ENCODE data around the gene LACTBL1. TPM values are rescaled to one million over a fixed set of nuclear protein-coding genes. Genes with fewer than 3 reads are reported as not detected.

LACTBL1 gene
- total RNA-seq, 2 experiments from 2014 or later, result not detected

DNA sequence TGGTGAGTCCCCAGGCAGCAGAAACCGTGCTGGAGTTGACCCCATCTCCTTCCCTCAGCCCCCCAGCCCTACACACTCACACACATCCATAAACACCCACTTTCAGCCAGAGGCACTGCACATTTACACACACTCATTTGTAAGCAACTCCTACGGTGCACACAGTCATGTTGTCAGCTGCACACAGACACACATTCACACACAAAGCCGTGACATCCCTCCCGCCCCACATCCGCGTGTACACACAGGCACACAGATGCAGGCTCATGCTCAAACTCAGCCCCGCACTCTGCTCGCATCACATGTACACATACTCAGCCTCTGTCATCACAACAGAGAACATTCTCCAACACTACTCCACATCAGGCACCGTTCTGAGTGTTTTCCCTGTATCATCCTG is 47.6 kb downstream of the LACTBL1 start:
- CTCF ChIA-PET, result no interaction called here
- H3K4me1 ChIP-seq (ENCODE audit: insufficient read depth, low read length), result no peaks in the 10 kb centered on the region

DNA sequence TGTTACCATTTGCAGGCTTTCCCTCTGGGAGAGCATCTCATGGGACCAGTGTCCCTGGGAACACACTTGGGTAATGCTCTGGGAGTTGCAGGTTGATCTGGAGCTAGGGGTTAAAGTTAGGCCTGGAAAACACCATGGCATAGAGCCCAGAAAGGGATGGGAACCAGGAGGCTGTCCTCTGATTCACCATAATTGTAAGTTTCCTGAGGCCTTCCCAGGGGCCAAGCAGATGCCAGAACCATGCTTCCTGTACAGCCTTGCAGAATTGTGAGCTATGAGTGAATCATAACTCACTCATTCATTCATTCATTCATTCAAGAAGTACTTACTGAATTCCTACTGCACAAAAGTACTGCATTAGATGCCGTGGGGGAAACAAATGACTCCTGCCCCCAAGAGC is 50.0 kb downstream of the LACTBL1 start:
- Mint-ChIP-seq H3K9me3 (no peaks in the 10 kb centered on the region), H3K36me3 (ENCODE audit: low read depth) (no peaks in the 10 kb centered on the region), H3K27me3 (peaks cover 28% of the 10 kb centered on the region), H3K27ac (no peak overlapping the region), H3K4me1 (ENCODE audit: low read depth) (no peaks in the 10 kb centered on the region), H3K4me3 (no peak overlapping the region)
- DNase-seq (no peak), ATAC-seq (ENCODE audit: poor library complexity) (no peak)
- H3K36me3 ChIP-seq (ENCODE audit: insufficient read depth, low read length), result no peaks in the 10 kb centered on the region
- no peak overlapping the region for H3K27ac ChIP-seq (ENCODE audit: low read depth in 1 of 2, low read length in 2 of 2)
- H3K4me1 ChIP-seq (ENCODE audit: insufficient read depth, low read length), result no peaks in the 10 kb centered on the region
- no peak overlapping the region for H3K4me3 ChIP-seq (ENCODE audit: low read length)
- no peaks in the 10 kb centered on the region for H3K27me3 ChIP-seq (ENCODE audit: control insufficient read depth in 1 of 2, insufficient read depth in 2 of 2, low read length in 2 of 2)
- POLR2A ChIA-PET, result no interaction called here
- CTCF ChIA-PET, result no interaction called here
- H3K9me3 ChIP-seq (ENCODE audit: control insufficient read depth in 1 of 2, insufficient read depth in 1 of 2, low read length in 2 of 2), result peaks cover 0 to 3% of the 10 kb centered on the region in 2 experiments
- intact Hi-C loops (cut with DNase I, micrococcal nuclease), result no loop called here
- TF ChIP-seq, protein P1, sequence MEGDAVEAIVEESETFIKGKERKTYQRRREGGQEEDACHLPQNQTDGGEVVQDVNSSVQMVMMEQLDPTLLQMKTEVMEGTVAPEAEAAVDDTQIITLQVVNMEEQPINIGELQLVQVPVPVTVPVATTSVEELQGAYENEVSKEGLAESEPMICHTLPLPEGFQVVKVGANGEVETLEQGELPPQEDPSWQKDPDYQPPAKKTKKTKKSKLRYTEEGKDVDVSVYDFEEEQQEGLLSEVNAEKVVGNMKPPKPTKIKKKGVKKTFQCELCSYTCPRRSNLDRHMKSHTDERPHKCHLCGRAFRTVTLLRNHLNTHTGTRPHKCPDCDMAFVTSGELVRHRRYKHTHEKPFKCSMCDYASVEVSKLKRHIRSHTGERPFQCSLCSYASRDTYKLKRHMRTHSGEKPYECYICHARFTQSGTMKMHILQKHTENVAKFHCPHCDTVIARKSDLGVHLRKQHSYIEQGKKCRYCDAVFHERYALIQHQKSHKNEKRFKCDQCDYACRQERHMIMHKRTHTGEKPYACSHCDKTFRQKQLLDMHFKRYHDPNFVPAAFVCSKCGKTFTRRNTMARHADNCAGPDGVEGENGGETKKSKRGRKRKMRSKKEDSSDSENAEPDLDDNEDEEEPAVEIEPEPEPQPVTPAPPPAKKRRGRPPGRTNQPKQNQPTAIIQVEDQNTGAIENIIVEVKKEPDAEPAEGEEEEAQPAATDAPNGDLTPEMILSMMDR (IDR thresholded peaks at IDR 0.05), result no peak

More for the DNA sequence above, 47.6 kb downstream of the LACTBL1 start:
- Histone ChIP-seq H3K4me3 (ENCODE audit: low read length) (no peak overlapping the region), H3K9me3 (ENCODE audit: control insufficient read depth in 1 of 2, insufficient read depth in 1 of 2, low read length in 2 of 2) (peaks cover 0 to 4% of the 10 kb centered on the region in 2 experiments), H3K27me3 (ENCODE audit: control insufficient read depth in 1 of 2, insufficient read depth in 2 of 2, low read length in 2 of 2) (peaks cover 0 to 3% of the 10 kb centered on the region in 2 experiments), H3K36me3 (ENCODE audit: insufficient read depth, low read length) (no peaks in the 10 kb centered on the region), H3K27ac (ENCODE audit: low read depth in 1 of 2, low read length in 2 of 2) (no peak overlapping the region)
- ATAC-seq (ENCODE audit: poor library complexity) (no peak), DNase-seq (no peak)
- Mint-ChIP-seq H3K27me3 (peaks cover 38% of the 10 kb centered on the region), H3K4me1 (ENCODE audit: low read depth) (no peaks in the 10 kb centered on the region), H3K27ac (no peak overlapping the region), H3K4me3 (no peak overlapping the region), H3K9me3 (no peaks in the 10 kb centered on the region), H3K36me3 (ENCODE audit: low read depth) (no peaks in the 10 kb centered on the region)
- TF ChIP-seq, protein P1 (IDR thresholded peaks at IDR 0.05), result no peak
- intact Hi-C loops (cut with DNase I, micrococcal nuclease), result no loop called here
- POLR2A ChIA-PET, result interaction anchor here (0.7 kb wide), 1 partner anchor 48 kb away, joined by 3 read pairs; no protein-coding TSS in a partner anchor

DNA sequence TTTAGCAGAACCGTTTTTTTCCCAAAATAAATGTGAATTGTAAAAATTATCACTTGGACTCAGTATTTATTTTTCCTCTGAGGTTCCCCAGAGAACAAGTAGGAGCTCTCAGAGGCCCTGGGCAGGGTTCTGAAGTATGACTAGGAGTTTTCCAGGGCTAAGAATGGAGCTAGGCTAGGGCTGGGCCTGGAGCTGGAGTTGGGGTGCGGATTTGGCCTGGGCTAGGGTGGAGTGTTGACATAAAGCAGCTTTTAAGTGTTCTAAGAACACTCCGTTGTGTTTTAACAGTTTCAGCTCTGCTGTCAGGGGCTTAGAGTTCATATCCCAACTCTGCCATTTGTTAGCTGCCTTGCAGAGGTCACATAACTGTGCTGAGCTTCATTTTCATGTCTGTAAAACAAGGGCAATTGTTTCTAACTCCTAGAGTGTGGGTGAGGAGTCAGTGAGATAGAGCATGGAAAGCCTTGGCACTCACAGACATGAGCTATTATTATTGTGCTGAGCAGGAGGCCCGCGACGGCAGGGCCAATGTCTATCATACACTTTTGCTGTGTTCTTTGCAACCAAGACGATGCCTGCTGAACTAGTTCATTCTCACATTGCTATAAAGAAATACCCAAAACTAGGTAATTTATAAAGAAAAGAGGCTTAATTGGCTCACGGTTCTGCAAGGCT is 51.1 kb downstream of the LACTBL1 start:
- H3K36me3 Mint-ChIP-seq (ENCODE audit: low read depth), result no peaks in the 10 kb centered on the region
- Histone ChIP-seq H3K27ac (ENCODE audit: low read depth in 1 of 2, low read length in 2 of 2) (no peak overlapping the region), H3K4me3 (ENCODE audit: low read length) (no peak overlapping the region), H3K9me3 (ENCODE audit: control insufficient read depth in 1 of 2, insufficient read depth in 1 of 2, low read length in 2 of 2) (peaks cover 0 to 3% of the 10 kb centered on the region in 2 experiments), H3K27me3 (ENCODE audit: control insufficient read depth in 1 of 2, insufficient read depth in 2 of 2, low read length in 2 of 2) (peaks cover 0 to 2% of the 10 kb centered on the region in 2 experiments), H3K36me3 (ENCODE audit: insufficient read depth, low read length) (no peaks in the 10 kb centered on the region), H3K4me1 (ENCODE audit: insufficient read depth, low read length) (no peaks in the 10 kb centered on the region)
- H3K4me3 Mint-ChIP-seq, result no peak overlapping the region
- DNase-seq (no peak), ATAC-seq (ENCODE audit: poor library complexity) (no peak)
- no peak overlapping the region for H3K27ac Mint-ChIP-seq
- ChIA-PET CTCF (no interaction called here), POLR2A (no interaction called here)
- H3K4me1 Mint-ChIP-seq (ENCODE audit: low read depth), result no peaks in the 10 kb centered on the region
- TF ChIP-seq, protein P1 (IDR thresholded peaks at IDR 0.05), result no peak
- no peaks in the 10 kb centered on the region for H3K9me3 Mint-ChIP-seq
- peaks cover 20% of the 10 kb centered on the region for H3K27me3 Mint-ChIP-seq
- intact Hi-C loops (cut with DNase I, micrococcal nuclease), result no loop called here

Measured in CD4-positive, alpha-beta T cell (primary cell).